HCT116 (cell line): Measurements from ENCODE around the gene GOLGA1.

Source experiments
- ATF3 ChIP-seq: IDR thresholded peaks from 2 replicates; pipeline ENCODE4 v1.6.1; 2012
- EZH2 ChIP-seq: fragments of 200-600 bp; sonication (generic); IDR thresholded peaks from 2 replicates; pipeline ENCODE4 v1.6.1; 2017; ENCODE audit warnings: antibody characterized with exemption, mixed run types
- FOSL1 ChIP-seq: IDR thresholded peaks from 2 replicates; pipeline ENCODE4 v1.6.1; 2012; ENCODE audit warnings: low read depth
- POLR2A ChIP-seq: IDR thresholded peaks from 2 replicates; pipeline ENCODE4 v1.7.0; 2011; ENCODE audit warnings: borderline replicate concordance; ENCODE audit not compliant: insufficient read depth, insufficient read length; ENCODE audit errors: extremely low read depth
- REST ChIP-seq: IDR thresholded peaks from 2 replicates; pipeline ENCODE4 v1.6.1; 2012; ENCODE audit warnings: low read depth

- no peak for TF ChIP-seq ATF3
- TF ChIP-seq EZH2: no peak
- TF ChIP-seq POLR2A: no peak
- TF ChIP-seq REST: no peak
- TF ChIP-seq FOSL1: no peak
Measured at GRCh38 chr9:124868511-124869465, 72.1 kb downstream of the GOLGA1 start.
